MCF 10A (cell line): ENCODE results near the gene TTC23L. TPM values are rescaled to one million over a fixed set of nuclear protein-coding genes. Genes with fewer than 3 reads are reported as not detected.

Experiments used
- BruUV-seq: library from RNA; stranded (reverse); fragments of 400-500 nt; replicated peaks from 2 replicates; lab custom pipeline; 2021; lab: Mats Ljungman, UMichigan
- CTCF ChIA-PET: fragments of 300-600 bp; sonication (Branson Sonifier 250); formaldehyde crosslinking; extraction: SDS; loops from one replicate; lab custom pipeline; 2021; ENCODE audit warnings: antibody characterized with exemption, inconsistent platforms; lab: Yijun Ruan, JAX
- POLR2A ChIA-PET: fragments of 300-600, 350-650 bp; sonication (Branson Sonifier 250); formaldehyde crosslinking; extraction: SDS; loops from one replicate; lab custom pipeline; 2020; ENCODE audit warnings: antibody characterized with exemption, inconsistent platforms; lab: Yijun Ruan, JAX
- DNase-seq: peaks from one replicate; pipeline ENCODE4 v3.0.0-alpha.2; 2018; ENCODE audit not compliant: unreplicated experiment
- H3K27ac Mint-ChIP-seq: one replicate; pipeline ENCODE4 v1.8.0; 2022; ENCODE audit warnings: mild to moderate bottlenecking, low read depth, mixed read lengths; ENCODE audit not compliant: unreplicated experiment
- H3K27me3 Mint-ChIP-seq: one replicate; pipeline ENCODE4 v1.8.0; 2022; ENCODE audit warnings: mixed read lengths; ENCODE audit not compliant: insufficient read depth, unreplicated experiment
- H3K36me3 Mint-ChIP-seq: one replicate; pipeline ENCODE4 v1.8.0; 2022; ENCODE audit warnings: mild to moderate bottlenecking, moderate library complexity, mixed read lengths; ENCODE audit not compliant: insufficient read depth, unreplicated experiment
- H3K4me1 Mint-ChIP-seq: one replicate; pipeline ENCODE4 v1.8.0; 2022; ENCODE audit warnings: mixed read lengths; ENCODE audit not compliant: insufficient read depth, unreplicated experiment
- H3K4me3 Mint-ChIP-seq: one replicate; pipeline ENCODE4 v1.8.0; 2022; ENCODE audit warnings: mild to moderate bottlenecking, moderate library complexity, mixed read lengths; ENCODE audit not compliant: unreplicated experiment
- H3K9me3 Mint-ChIP-seq: one replicate; pipeline ENCODE4 v1.8.0; 2022; ENCODE audit warnings: mixed read lengths; ENCODE audit not compliant: unreplicated experiment
- CTCF ChIP-seq: fragments of 200-600 bp; IDR thresholded peaks from one replicate; pipeline ENCODE4 v1.8.0; 2022; ENCODE audit warnings: antibody characterized with exemption, mild to moderate bottlenecking; ENCODE audit not compliant: unreplicated experiment
- intact Hi-C: fragments of 100-400 bp; cut with micrococcal nuclease; formaldehyde crosslinking; loops from 2 replicates; pipeline ENCODE4 v1.14.1; 2022
- total RNA-seq: library from RNA; stranded (reverse); gene quantifications from 2 replicates; pipeline ENCODE4 v1.2.3, GENCODE V29; 2022

Gene TTC23L
- total RNA-seq, 1 experiment from 2014 or later: 0.14 TPM

- H3K27me3 Mint-ChIP-seq: no peaks in the 10 kb centered on the region
- peak overlapping the region; percentile 9 for H3K27ac Mint-ChIP-seq
- no peak for DNase-seq
- H3K4me3 Mint-ChIP-seq: no peak overlapping the region
- no TSS peak for BruUV-seq
- TF ChIP-seq CTCF: no peak
- ChIA-PET POLR2A (no interaction called here), CTCF (interaction anchor here (0.7 to 1.6 kb wide), 4 partner anchors 20 to 251 kb away, joined by 3 to 4 read pairs (median 4); partner anchors contain the start of gene TTC23L)
- H3K4me1 Mint-ChIP-seq: no peaks in the 10 kb centered on the region
- H3K36me3 Mint-ChIP-seq: peaks cover 12% of the 10 kb centered on the region
- intact Hi-C loops: no loop called here
- H3K9me3 Mint-ChIP-seq: no peaks in the 10 kb centered on the region
Observed at GRCh38 chr5:34818717-34819116, 20.2 kb upstream of the TTC23L start.

- Mint-ChIP-seq H3K4me3 (no peak overlapping the region), H3K4me1 (no peaks in the 10 kb centered on the region), H3K36me3 (peaks cover 10% of the 10 kb centered on the region), H3K27ac (no peak overlapping the region), H3K9me3 (no peaks in the 10 kb centered on the region), H3K27me3 (no peaks in the 10 kb centered on the region)
- no TSS peak for BruUV-seq
- intact Hi-C loops: no loop called here
- TF ChIP-seq CTCF: no peak
- DNase-seq: no peak
- CTCF ChIA-PET: no interaction called here
- POLR2A ChIA-PET: interaction anchor here (0.6 kb wide), 1 partner anchor 95 kb away, joined by 3 read pairs; the partner anchor contains the start of genes BRIX1 and RAD1
Observed at GRCh38 chr5:34820593-34820992, 18.4 kb upstream of the TTC23L start.

- Mint-ChIP-seq H3K27me3 (no peaks in the 10 kb centered on the region), H3K9me3 (no peaks in the 10 kb centered on the region), H3K4me3 (no peak overlapping the region), H3K36me3 (peaks cover 30% of the 10 kb centered on the region), H3K27ac (no peak overlapping the region), H3K4me1 (no peaks in the 10 kb centered on the region)
- ChIA-PET POLR2A (interaction anchor here (1.4 kb wide), 1 partner anchor 168 kb away, joined by 3 read pairs; no protein-coding TSS in a partner anchor), CTCF (interaction anchor here (0.6 to 1.6 kb wide), 6 partner anchors 10 to 337 kb away, joined by 3 to 6 read pairs (median 4); no protein-coding TSS in a partner anchor)
- BruUV-seq: no TSS peak
- DNase-seq: no peak
- TF ChIP-seq CTCF: no peak
- intact Hi-C loops: no loop called here
Observed at GRCh38 chr5:34822956-34823715, 15.8 kb upstream of the TTC23L start.

- no peak for TF ChIP-seq CTCF
- DNase-seq: no peak
- CTCF ChIA-PET: interaction anchor here (0.6 to 3.0 kb wide), 3 partner anchors 15 to 101 kb away, joined by 3 to 9 read pairs (median 5); no protein-coding TSS in a partner anchor
Observed at GRCh38 chr5:34826347-34826746, 12.6 kb upstream of the TTC23L start.

More at GRCh38 chr5:34826347-34826746, 12.6 kb upstream of the TTC23L start:
- peaks cover 37% of the 10 kb centered on the region for H3K36me3 Mint-ChIP-seq
- POLR2A ChIA-PET: interaction anchor here (1.0 kb wide), 1 partner anchor 13 kb away, joined by 3 read pairs; no protein-coding TSS in a partner anchor
- H3K4me3 Mint-ChIP-seq: no peak overlapping the region
- no TSS peak for BruUV-seq
- no peak overlapping the region for H3K27ac Mint-ChIP-seq
- H3K9me3 Mint-ChIP-seq: no peaks in the 10 kb centered on the region
- no peaks in the 10 kb centered on the region for H3K4me1 Mint-ChIP-seq
- intact Hi-C loops: no loop called here
- no peaks in the 10 kb centered on the region for H3K27me3 Mint-ChIP-seq
